ENCODE results near the gene TLCD1. TPM values are rescaled to one million over a fixed set of nuclear protein-coding genes. Genes with fewer than 3 reads are reported as not detected.

Gene TLCD1
- polyA plus RNA-seq, 1 donor from 2014 or later: not detected

GRCh38 chr17:28718333-28719020 is 7.6 kb downstream of the TLCD1 start:
- Histone ChIP-seq H3K79me2 (replicated peaks; ENCODE audit: insufficient read depth, low read length) (peaks cover 17% of the 10 kb centered on the region), H3K27ac (ENCODE audit: low read length) (no peak overlapping the region), H3K27me3 (ENCODE audit: insufficient read depth, low read depth, low read length) (peaks cover 28% of the 10 kb centered on the region), H3K4me3 (ENCODE audit: low read length) (no peak overlapping the region), H3K9me3 (ENCODE audit: low read length) (no peaks in the 10 kb centered on the region), H3F3A (ENCODE audit: insufficient read depth, low read length, poor library complexity, severe bottlenecking) (no peaks in the 10 kb centered on the region), H3K4me2 (ENCODE audit: low read length) (no peak overlapping the region), H4K20me1 (ENCODE audit: insufficient read depth) (no peaks in the 10 kb centered on the region), H3K9ac (ENCODE audit: low read length) (no peak overlapping the region), H3K9me2 (ENCODE audit: insufficient read depth, low read length) (no peaks in the 10 kb centered on the region), H2AFZ (ENCODE audit: low read depth, low read length) (no peak overlapping the region), H3K36me3 (ENCODE audit: insufficient read depth, low read length) (no peaks in the 10 kb centered on the region)
- no peak for TF ChIP-seq TAF1 (IDR thresholded peaks at IDR 0.05; ENCODE audit: low read depth)
- TF ChIP-seq EZH2 (IDR thresholded peaks at IDR 0.05; ENCODE audit: borderline replicate concordance, insufficient read depth, low read length, poor library complexity, severe bottlenecking): peak; percentile 10

DNA sequence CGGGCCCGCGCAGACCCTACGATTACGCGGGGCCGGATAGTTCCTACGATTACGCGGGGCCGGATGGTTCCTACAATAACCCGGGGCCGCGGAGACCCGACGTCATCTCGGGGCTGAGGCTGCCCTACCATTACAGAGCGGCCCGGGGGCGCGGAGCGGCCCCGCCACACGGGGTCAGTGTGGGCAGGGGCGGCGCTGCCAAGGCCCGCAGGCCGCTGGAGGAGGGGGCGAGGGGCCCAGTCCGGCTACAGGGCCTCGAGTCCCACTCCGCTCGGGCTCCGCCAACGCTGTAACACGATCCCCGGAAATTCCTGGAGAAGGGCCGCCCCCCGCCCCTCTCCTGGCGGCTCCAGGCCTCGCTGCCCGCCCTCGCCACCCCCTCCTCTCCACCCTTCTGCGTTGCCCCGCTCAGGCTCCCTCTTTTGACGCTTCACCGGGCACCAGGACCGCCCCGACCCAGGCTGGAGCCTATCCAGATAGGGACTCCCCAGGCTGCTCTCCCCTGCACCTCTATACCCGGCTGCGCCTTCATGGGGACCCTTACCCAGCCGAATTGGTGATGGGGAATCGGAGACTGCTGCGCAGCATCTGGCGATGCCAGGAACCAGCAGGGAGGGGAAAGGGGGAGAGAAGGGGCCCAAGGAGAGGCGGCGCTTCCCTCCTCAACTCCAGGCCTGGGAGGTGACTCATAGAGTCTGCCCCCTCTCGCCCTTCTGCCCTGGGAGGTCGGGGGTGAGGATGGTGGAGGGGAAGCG is 8.3 kb downstream of the TLCD1 start, which contains the start of gene RAB34:
Gene RAB34, minus strand, starts transcription at position 291 of the 755 bp plus-strand sequence. CDS start 602 bp downstream, outside the sequence.
- H3K9me2 ChIP-seq (ENCODE audit: insufficient read depth, low read length): no peaks in the 10 kb centered on the region
- H3K4me3 ChIP-seq (ENCODE audit: low read length): no peak within 1 kb of the TSS
- H3F3A ChIP-seq (ENCODE audit: insufficient read depth, low read length, poor library complexity, severe bottlenecking): no peaks in the 10 kb centered on the region
- H2AFZ ChIP-seq (ENCODE audit: low read depth, low read length): no peak within 1 kb of the TSS
- peaks cover 28% of the 10 kb centered on the region for H3K27me3 ChIP-seq (ENCODE audit: insufficient read depth, low read depth, low read length)
- H4K20me1 ChIP-seq (ENCODE audit: insufficient read depth): no peaks in the 10 kb centered on the region
- H3K9ac ChIP-seq (ENCODE audit: low read length): no peak within 1 kb of the TSS
- H3K79me2 ChIP-seq (replicated peaks; ENCODE audit: insufficient read depth, low read length): peaks cover 17% of the 10 kb centered on the region
- no peaks in the 10 kb centered on the region for H3K36me3 ChIP-seq (ENCODE audit: insufficient read depth, low read length)
- no peaks in the 10 kb centered on the region for H3K9me3 ChIP-seq (ENCODE audit: low read length)
- no peak for TF ChIP-seq POLR2AphosphoS5 (IDR thresholded peaks at IDR 0.05)
- TF ChIP-seq EZH2 (IDR thresholded peaks at IDR 0.05; ENCODE audit: borderline replicate concordance, insufficient read depth, low read length, poor library complexity, severe bottlenecking): peak; percentile 18
- no peak within 1 kb of the TSS for H3K27ac ChIP-seq (ENCODE audit: low read length)
- no peak within 1 kb of the TSS for H3K4me2 ChIP-seq (ENCODE audit: low read length)

GRCh38 chr17:28716740-28717577 is 9.1 kb downstream of the TLCD1 start:
- no peaks in the 10 kb centered on the region for H3K36me3 ChIP-seq (ENCODE audit: insufficient read depth, low read length)
- peaks cover 17% of the 10 kb centered on the region for H3K79me2 ChIP-seq (replicated peaks; ENCODE audit: insufficient read depth, low read length)
- no peaks in the 10 kb centered on the region for H3F3A ChIP-seq (ENCODE audit: insufficient read depth, low read length, poor library complexity, severe bottlenecking)
- H3K27me3 ChIP-seq (ENCODE audit: insufficient read depth, low read depth, low read length): peaks cover 28% of the 10 kb centered on the region
- TF ChIP-seq EP300 (conservative IDR thresholded peaks at IDR 0.05; ENCODE audit: poor library complexity, severe bottlenecking) (no peak), EZH2 (IDR thresholded peaks at IDR 0.05; ENCODE audit: borderline replicate concordance, insufficient read depth, low read length, poor library complexity, severe bottlenecking) (peak; percentile 66)
- H3K9me2 ChIP-seq (ENCODE audit: insufficient read depth, low read length): no peaks in the 10 kb centered on the region
- no peak overlapping the region for H3K9ac ChIP-seq (ENCODE audit: low read length)
- H2AFZ ChIP-seq (ENCODE audit: low read depth, low read length): no peak overlapping the region
- no peaks in the 10 kb centered on the region for H4K20me1 ChIP-seq (ENCODE audit: insufficient read depth)
- no peak overlapping the region for H3K4me2 ChIP-seq (ENCODE audit: low read length)
- H3K4me3 ChIP-seq (ENCODE audit: low read length): no peak overlapping the region
- no peak overlapping the region for H3K27ac ChIP-seq (ENCODE audit: low read length)
- no peaks in the 10 kb centered on the region for H3K9me3 ChIP-seq (ENCODE audit: low read length)

DNA sequence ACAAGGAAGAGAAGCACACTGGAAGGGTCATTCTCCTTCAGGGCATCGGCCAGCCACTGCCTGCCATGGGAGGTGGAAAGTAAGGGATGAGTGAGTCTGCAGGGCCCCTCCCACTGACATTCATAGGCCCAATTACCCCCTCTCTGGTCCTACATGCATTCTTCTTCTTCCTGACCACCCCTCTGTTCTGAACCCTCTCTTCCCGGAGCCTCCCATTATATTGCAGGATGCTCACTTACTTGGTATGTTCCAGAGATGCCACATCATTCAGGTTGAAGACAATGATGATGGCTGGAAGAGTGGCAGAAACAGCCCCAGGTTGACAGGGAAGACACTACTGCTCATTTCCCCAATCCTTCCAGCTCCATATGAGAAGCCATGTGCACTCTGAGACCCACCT is 10.8 kb downstream of the TLCD1 start:
- no peaks in the 10 kb centered on the region for H3F3A ChIP-seq (ENCODE audit: insufficient read depth, low read length, poor library complexity, severe bottlenecking)
- H3K27ac ChIP-seq (ENCODE audit: low read length): no peak overlapping the region
- peaks cover 2% of the 10 kb centered on the region for H3K79me2 ChIP-seq (replicated peaks; ENCODE audit: insufficient read depth, low read length)
- H3K9ac ChIP-seq (ENCODE audit: low read length): no peak overlapping the region
- H3K27me3 ChIP-seq (ENCODE audit: insufficient read depth, low read depth, low read length): peaks cover 28% of the 10 kb centered on the region
- H2AFZ ChIP-seq (ENCODE audit: low read depth, low read length): no peak overlapping the region
- H3K4me3 ChIP-seq (ENCODE audit: low read length): no peak overlapping the region
- H3K9me2 ChIP-seq (ENCODE audit: insufficient read depth, low read length): no peaks in the 10 kb centered on the region
- no peak overlapping the region for H3K4me2 ChIP-seq (ENCODE audit: low read length)
- H4K20me1 ChIP-seq (ENCODE audit: insufficient read depth): no peaks in the 10 kb centered on the region
- H3K9me3 ChIP-seq (ENCODE audit: low read length): no peaks in the 10 kb centered on the region
- no peaks in the 10 kb centered on the region for H3K36me3 ChIP-seq (ENCODE audit: insufficient read depth, low read length)
- no peak for TF ChIP-seq RAD21 (conservative IDR thresholded peaks at IDR 0.05)
- TF ChIP-seq SMC3 (conservative IDR thresholded peaks at IDR 0.05; ENCODE audit: poor library complexity): no peak
- TF ChIP-seq POLR2AphosphoS5 (IDR thresholded peaks at IDR 0.05): no peak
- no peak for TF ChIP-seq EP300 (conservative IDR thresholded peaks at IDR 0.05; ENCODE audit: poor library complexity, severe bottlenecking)
- no peak for TF ChIP-seq MXI1 (conservative IDR thresholded peaks at IDR 0.05; ENCODE audit: poor library complexity, severe bottlenecking)
- TF ChIP-seq EZH2 (IDR thresholded peaks at IDR 0.05; ENCODE audit: borderline replicate concordance, insufficient read depth, low read length, poor library complexity, severe bottlenecking): no peak
- no peak for TF ChIP-seq CTCF (IDR thresholded peaks at IDR 0.05; ENCODE audit: poor library complexity, severe bottlenecking)
- TF ChIP-seq, protein P1, sequence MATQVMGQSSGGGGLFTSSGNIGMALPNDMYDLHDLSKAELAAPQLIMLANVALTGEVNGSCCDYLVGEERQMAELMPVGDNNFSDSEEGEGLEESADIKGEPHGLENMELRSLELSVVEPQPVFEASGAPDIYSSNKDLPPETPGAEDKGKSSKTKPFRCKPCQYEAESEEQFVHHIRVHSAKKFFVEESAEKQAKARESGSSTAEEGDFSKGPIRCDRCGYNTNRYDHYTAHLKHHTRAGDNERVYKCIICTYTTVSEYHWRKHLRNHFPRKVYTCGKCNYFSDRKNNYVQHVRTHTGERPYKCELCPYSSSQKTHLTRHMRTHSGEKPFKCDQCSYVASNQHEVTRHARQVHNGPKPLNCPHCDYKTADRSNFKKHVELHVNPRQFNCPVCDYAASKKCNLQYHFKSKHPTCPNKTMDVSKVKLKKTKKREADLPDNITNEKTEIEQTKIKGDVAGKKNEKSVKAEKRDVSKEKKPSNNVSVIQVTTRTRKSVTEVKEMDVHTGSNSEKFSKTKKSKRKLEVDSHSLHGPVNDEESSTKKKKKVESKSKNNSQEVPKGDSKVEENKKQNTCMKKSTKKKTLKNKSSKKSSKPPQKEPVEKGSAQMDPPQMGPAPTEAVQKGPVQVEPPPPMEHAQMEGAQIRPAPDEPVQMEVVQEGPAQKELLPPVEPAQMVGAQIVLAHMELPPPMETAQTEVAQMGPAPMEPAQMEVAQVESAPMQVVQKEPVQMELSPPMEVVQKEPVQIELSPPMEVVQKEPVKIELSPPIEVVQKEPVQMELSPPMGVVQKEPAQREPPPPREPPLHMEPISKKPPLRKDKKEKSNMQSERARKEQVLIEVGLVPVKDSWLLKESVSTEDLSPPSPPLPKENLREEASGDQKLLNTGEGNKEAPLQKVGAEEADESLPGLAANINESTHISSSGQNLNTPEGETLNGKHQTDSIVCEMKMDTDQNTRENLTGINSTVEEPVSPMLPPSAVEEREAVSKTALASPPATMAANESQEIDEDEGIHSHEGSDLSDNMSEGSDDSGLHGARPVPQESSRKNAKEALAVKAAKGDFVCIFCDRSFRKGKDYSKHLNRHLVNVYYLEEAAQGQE (IDR thresholded peaks at IDR 0.05; ENCODE audit: borderline replicate concordance): no peak

Data from neural cell (in vitro differentiated cells).